K562 treated with DMSO at 1 percent for 12 hours (cell line): ENCODE data around the gene UCMA. TPM values are rescaled to one million over a fixed set of nuclear protein-coding genes. Genes with fewer than 3 reads are reported as not detected.

Experiments used
- total RNA-seq: library from RNA; unstranded; fragments of 300-600 nt; gene quantifications from 2 replicates; pipeline ENCODE4 v1.2.3, GENCODE V29; 2022; ENCODE audit not compliant: insufficient read depth

Gene UCMA
- total RNA-seq = not detected in 2 replicates

DNA sequence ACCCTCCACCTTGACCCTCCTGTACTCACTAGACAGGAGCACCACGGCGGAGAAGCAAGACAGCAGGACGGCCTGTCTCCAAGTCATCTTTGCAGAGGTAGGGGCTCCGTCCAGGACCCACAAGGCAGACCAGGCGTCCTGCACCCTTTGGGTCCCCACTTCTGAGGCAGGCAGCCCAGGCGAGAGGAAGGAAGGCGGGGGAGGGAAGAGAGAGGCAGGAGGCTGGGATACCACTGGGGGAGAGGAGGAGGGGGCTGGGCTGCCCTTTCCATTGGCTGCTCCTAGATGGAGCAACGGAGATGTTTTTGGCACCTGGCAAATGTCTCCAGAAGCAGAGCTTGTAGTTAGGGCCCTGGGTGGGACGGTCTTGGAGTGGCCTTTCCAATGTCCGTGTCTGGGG lies at the start of gene UCMA:
TSS of gene UCMA (minus strand) at position 203 of the 400 bp plus-strand sequence. CDS start at position 87, 116 bp downstream.

Other genes with a start within 250 kb of the UCMA start
- not detected in 2 replicates for gene CCDC3, start 232.7 kb downstream of the UCMA start, total RNA-seq
- 17.6 and 31.2 TPM in 2 replicates for gene OPTN, start 134.2 kb downstream of the UCMA start, total RNA-seq
- 8.3 and 22.2 TPM in 2 replicates for gene MCM10, start 72.8 kb downstream of the UCMA start, total RNA-seq
- gene PHYH, start 65.7 kb upstream of the UCMA start, total RNA-seq = 7.0 and 11.2 TPM in 2 replicates
- 15.9 and 32.3 TPM in 2 replicates for gene SEPHS1, start 113.9 kb upstream of the UCMA start, total RNA-seq